GM12872 (cell line): ENCODE data around the gene MVD.

Source experiments
- CTCF ChIP-seq: IDR thresholded peaks from 3 replicates; pipeline ENCODE4 v1.5.1; 2011; ENCODE audit warnings: low read depth, mild to moderate bottlenecking, low read length, moderate library complexity; ENCODE audit not compliant: insufficient read depth

The MVD gene

DNA sequence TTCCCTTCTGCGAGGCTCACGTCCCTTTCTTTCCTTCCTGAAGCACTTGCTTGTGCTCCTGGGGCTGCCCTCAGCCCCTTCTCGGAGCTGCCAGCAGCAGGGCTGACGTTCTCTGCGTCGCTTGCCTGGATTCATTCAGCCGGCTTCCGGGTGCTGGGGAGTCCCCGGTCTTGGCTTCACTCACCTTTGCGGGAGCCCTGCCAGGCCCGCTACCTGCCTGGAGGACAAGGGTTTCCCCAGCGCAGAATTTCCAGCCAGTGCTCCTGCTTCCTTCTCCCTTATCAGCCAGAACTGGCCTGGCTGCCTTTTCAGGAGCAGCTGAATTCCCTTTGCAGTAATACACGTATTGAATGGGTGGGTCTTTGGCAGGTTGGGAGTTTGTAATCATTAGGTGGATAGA is 46.6 kb downstream of the MVD start:
- TF ChIP-seq CTCF, result no peak

DNA sequence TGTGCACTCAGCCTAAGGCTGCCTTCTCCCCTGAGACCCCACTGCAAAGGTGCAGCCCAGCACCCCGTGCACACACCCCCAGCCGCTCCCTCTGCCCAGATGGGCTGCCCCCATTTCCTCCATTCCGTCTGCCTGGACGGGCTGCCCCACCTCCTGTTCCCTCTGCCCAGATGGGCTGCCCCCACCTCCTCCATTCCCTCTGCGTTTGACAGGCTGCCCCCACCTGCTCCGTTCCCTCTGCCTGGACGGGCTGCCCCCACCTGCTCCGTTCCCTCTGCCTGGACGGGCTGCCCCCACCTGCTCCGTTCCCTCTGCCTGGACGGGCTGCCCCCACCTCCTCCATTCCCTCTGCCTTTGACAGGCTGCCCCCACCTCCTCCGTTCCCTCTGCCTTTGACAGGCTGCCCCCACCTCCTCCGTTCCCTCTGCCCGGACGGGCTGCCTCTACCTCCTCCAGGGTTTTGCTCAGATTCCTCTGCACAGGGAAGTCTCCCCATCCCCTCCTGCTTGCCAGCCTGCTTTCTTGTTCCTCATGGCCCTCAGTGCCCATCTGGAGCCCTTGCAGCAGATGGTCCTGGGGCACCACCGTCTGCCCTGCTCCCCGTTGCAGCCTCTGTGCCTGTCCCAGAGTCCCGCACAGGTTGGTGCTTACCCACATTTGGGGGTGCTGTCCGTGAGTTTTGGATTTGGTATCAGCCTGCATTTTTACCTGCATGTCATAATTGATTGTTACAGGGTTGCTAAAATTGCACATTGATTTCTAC is 47.9 kb downstream of the MVD start:
- TF ChIP-seq CTCF, result no peak

DNA sequence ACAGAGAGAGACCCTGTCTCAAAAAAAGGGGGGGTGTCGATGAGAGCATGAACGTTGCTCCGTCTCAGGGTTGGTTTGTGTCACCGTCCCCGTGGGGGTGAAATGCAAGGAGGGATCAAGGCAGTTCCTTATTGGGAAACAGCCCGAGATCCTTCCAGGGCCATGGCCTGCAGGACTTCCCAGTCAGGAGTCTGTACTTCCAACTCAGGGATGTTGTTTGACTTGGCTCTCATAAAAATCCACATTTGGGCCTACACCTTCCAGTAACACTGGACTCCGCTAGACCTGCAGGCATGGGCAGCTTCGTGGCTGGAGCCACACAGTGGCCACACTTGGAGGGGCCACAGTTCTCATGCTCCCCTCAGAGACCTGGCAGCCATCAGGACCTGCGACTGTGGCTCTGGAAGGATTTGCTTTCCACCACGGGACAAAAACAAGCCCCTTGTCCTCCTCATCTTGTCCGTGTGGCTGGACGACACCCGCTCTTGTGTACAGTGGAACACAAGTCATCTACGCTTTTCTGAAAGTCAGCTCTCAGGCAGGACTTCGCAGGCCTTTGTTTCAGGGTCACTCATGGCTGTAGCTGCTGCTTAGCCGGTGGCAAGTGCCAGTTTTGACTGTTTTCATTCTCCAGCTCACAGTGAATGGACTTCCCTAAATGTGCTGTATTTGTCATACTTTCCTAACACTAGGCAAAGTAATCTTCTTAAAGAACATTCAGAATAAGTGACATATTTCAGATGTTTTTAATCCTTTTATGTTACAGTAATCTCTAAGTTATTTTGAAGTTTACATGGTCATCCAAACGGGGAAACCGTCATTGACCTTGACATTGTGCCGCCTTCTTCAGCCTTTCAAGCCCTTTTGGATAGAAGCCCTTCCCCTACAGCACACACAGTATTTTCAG is 48.7 kb downstream of the MVD start:
- TF ChIP-seq CTCF, result no peak

DNA sequence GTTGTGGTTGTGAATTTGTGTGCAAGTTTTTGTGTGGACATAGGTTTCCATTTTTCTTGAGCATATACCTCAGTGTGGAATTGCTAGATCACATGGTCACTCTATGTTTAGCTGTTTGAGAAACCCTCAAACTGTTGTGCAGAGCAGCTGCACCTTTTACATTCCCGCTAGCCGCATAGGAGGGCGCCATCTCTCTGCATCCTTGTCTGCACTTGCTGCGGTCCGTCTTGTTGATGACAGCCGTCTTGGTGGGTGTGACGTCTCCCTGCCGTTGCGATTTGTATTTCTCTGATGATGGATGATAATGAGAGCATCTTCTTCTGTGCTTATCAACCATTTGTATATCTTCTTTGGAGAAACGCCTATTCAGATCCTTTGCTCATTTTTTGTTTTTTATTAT is 49.6 kb downstream of the MVD start:
- TF ChIP-seq CTCF, result no peak

DNA sequence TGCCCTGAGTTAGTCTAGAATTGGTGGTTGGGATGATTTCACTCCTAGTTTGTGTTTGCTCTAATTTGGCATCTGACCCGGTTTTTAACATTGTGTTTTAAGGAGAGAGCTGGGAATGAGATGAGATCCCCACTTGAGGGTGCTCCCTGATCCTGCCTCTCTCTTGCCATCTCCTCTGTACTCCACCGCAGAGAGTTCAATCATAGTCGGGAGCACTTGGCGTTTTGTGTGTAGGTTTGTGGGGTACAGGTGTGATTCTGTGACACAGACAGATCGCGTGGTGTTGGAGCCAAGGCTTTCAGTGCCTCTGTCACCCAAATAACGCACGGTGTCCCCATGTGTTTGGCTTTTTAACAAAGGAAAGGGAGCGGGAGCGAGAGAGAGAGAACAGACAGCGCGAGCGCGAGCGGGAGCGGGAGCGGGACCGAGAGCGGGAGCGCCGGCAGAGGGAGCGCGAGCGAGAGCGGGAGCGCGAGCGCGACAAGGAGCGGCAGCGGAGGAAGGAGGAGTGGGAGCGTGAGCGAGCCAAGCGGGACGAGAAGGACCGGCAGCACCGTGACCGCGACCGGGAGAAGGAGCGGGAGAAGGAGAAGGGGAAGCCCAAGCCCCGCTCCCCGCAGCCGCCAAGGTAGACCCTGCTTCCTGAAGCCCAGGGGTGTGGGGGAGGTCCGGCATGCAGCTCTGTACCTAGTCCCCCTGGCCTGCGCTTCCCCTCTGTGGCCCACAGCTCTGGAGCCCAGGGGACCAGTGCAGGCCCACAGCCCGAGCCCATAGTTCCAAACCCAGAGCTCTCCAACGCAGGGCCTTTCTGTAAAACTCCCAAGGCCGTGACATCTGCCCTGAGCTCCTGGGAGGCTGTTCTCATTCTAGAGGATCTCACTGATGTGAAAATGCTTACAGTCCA is 51.7 kb downstream of the MVD start:
- no peak for TF ChIP-seq CTCF

- peak; percentile 46; the same call in 1 of the 3 replicates for TF ChIP-seq CTCF
These were observed 52.8 kb downstream of the MVD start for GRCh38 chr16:88610080-88610479.

GRCh38 chr16:88608076-88608475 is 54.8 kb downstream of the MVD start:
- no peak for TF ChIP-seq CTCF
